ENCODE results near the gene KIAA1958. TPM values are rescaled to one million over a fixed set of nuclear protein-coding genes. Genes with fewer than 3 reads are reported as not detected.

Gene KIAA1958
- total and polyA plus RNA-seq, 10 of the 15 experiments (the other 5 are each of a cell fraction or from before 2014, with no cell fraction given): 0.53 to 8.7 (median 4.0) TPM

DNA sequence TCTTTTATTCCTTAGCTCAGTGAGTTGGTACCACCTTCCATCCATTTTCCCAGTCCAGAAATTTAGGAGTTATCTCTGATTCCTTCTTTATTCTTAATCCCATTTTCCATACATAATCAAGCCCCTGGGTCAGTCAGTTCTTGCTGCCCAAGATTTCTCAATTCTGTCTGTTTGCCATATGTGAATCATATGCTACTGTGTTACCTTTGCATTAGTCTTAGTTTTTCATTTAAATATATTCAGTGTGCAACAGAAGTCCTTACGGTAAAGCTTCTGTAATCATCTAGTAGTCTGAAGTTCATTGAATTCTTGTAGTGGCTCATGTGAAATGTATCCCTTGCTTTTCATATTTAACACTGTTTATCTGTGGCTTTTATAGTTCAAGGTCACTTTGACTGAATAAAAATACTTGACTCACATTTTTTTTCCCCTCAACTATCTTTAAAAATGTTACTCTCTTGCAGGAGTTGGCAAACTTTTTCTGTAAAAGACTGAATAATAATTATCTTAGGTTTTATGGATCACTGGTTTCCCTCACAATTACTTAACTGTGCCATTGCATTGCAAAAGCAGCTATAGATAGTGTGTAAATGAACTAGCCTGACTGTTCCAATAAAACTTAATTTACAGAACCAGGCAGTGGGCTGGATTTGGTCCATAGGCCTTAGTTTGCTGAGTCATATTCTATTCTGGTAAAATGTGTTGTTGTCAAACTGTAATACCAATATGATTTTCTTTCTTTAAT lies 6.9 kb downstream of the KIAA1958 start (continued):
- TF ChIP-seq ZBTB33 (IDR thresholded peaks at IDR 0.05) (no peak), ASH2L (IDR thresholded peaks at IDR 0.05; ENCODE audit: borderline replicate concordance, low read depth) (no peak), ZZZ3 (IDR thresholded peaks at IDR 0.05; ENCODE audit: control insufficient read depth, insufficient read length, low read depth) (no peak), SREBF2 (IDR thresholded peaks at IDR 0.05; ENCODE audit: low read length) (no peak), NR2F1 (conservative IDR thresholded peaks at IDR 0.05) (no peak), FOS (IDR thresholded peaks at IDR 0.05; ENCODE audit: borderline replicate concordance, extremely low read depth, insufficient read length) (no peak)

- Histone ChIP-seq H3K9me3 (replicated peaks; ENCODE audit: control insufficient read depth, insufficient read depth, low read length) (peaks cover 16% of the 10 kb centered on the region), H3K4me3 (no peak overlapping the region), H3K79me2 (ENCODE audit: control insufficient read depth, insufficient read depth, low read length) (peaks cover 14% of the 10 kb centered on the region), H3K4me1 (ENCODE audit: control insufficient read depth, insufficient read depth, low read length) (no peaks in the 10 kb centered on the region), H3K9ac (ENCODE audit: control insufficient read depth, insufficient read depth, low read length) (no peak overlapping the region), H4K20me1 (ENCODE audit: control insufficient read depth, insufficient read depth) (no peaks in the 10 kb centered on the region), H3K27ac (ENCODE audit: control insufficient read depth, insufficient read depth) (no peak overlapping the region), H2AFZ (ENCODE audit: control insufficient read depth, low read depth, low read length) (no peak overlapping the region), H3K36me3 (ENCODE audit: control insufficient read depth in 2 of 2, insufficient read depth in 2 of 2, low read length in 1 of 2) (peaks cover 0 to 6% of the 10 kb centered on the region in 2 experiments; a peak in 2 of 4 replicates), H3K4me2 (ENCODE audit: control insufficient read depth, insufficient read depth) (no peak overlapping the region), H3K27me3 (replicated peaks in 1 of 2; ENCODE audit: control insufficient read depth in 2 of 2, insufficient read depth in 2 of 2, low read length in 1 of 2) (no peaks in the 10 kb centered on the region)
- no TSS peak for BruUV-seq (replicated peaks)
- intact Hi-C loops (cut with micrococcal nuclease; ENCODE audit: unreplicated experiment) (no loop called here), in situ Hi-C loops (cut with MboI) (no loop called here)
- ChIA-PET CTCF (interaction anchor here (0.8 kb wide), 1 partner anchor 36 kb away, joined by 3 read pairs; no protein-coding TSS in a partner anchor), POLR2A (interaction anchor here (0.6 kb wide), 1 partner anchor 16 kb away, joined by 3 read pairs; no protein-coding TSS in a partner anchor), RAD21 (ENCODE audit: unreplicated experiment) (no interaction called here), SMC1A (ENCODE audit: uncharacterized antibody, unreplicated experiment) (no interaction called here)
- TF ChIP-seq LARP7 (IDR thresholded peaks at IDR 0.05): no peak
- no peak for TF ChIP-seq HDGF (IDR thresholded peaks at IDR 0.05)
- TF ChIP-seq IKZF1 (conservative IDR thresholded peaks at IDR 0.05): no peak
- TF ChIP-seq HSF1 (IDR thresholded peaks at IDR 0.05; ENCODE audit: low read depth, low read length): no peak
- TF ChIP-seq SRF (IDR thresholded peaks at IDR 0.05; ENCODE audit: low read depth in 2 of 2, low read length in 2 of 2): no peak
- no peak for TF ChIP-seq SREBF2 (IDR thresholded peaks at IDR 0.05; ENCODE audit: low read length)
- TF ChIP-seq EP300 (IDR thresholded peaks at IDR 0.05; ENCODE audit: borderline replicate concordance in 1 of 2, control insufficient read depth in 1 of 2, low read depth in 2 of 2, low read length in 2 of 2): no peak
- TF ChIP-seq NR2F1 (conservative IDR thresholded peaks at IDR 0.05): no peak
- TF ChIP-seq HDAC2 (IDR thresholded peaks at IDR 0.05): no peak
- no peak for TF ChIP-seq PBX3 (IDR thresholded peaks at IDR 0.05; ENCODE audit: insufficient replicate concordance, low read depth, low read length)
- no peak for TF ChIP-seq POLR2A (IDR thresholded peaks at IDR 0.05; ENCODE audit: low read depth, low read length)
- 100% methylated on average over 1 of the region's 1 CpG for WGBS (ENCODE audit: insufficient coverage, insufficient replicate concordance, low lambda C conversion rate, missing lambda C conversion rate)
- ATAC-seq (no peak), DNase-seq (ENCODE audit: low read depth, low spot score) (no peak), FAIRE-seq (no peak)
Observed at GRCh38 chr9:112494153-112494552, 7.5 kb downstream of the KIAA1958 start.

All from GM12878 (cell line).